ENCODE results near the gene RIMS3.
"Not testable (repeated sequence)": the region's sequence is repeated elsewhere in the genome, so short reads cannot be mapped to it uniquely, and the experiment has no call there.

Gene RIMS3

GRCh38 chr1:40593449-40594186 is 71.9 kb downstream of the RIMS3 start:
- DNase-seq (ENCODE audit: low read depth in 2 of 2): no peak

- no peak for DNase-seq (ENCODE audit: low read depth in 2 of 2)
These were observed 73.2 kb downstream of the RIMS3 start for GRCh38 chr1:40592107-40592803.

GRCh38 chr1:40588586-40588985 is 76.9 kb downstream of the RIMS3 start:
- DNase-seq (ENCODE audit: low read depth in 2 of 2): no peak

GRCh38 chr1:40583980-40584379 is 81.5 kb downstream of the RIMS3 start:
- no peak for DNase-seq (ENCODE audit: low read depth in 2 of 2)

- no peak for DNase-seq (ENCODE audit: low read depth in 2 of 2)
These were observed 83.4 kb downstream of the RIMS3 start for GRCh38 chr1:40582116-40582515.

GRCh38 chr1:40575336-40575735 is 90.1 kb downstream of the RIMS3 start:
- DNase-seq (ENCODE audit: low read depth in 2 of 2): no peak

GRCh38 chr1:40574805-40575204 is 90.7 kb downstream of the RIMS3 start:
- not testable (repeated sequence) for DNase-seq (ENCODE audit: low read depth in 2 of 2)
